GM19023 (cell line): Measurements from ENCODE around the gene KRTAP10-5.
"Not testable (repeated sequence)": the region's sequence is repeated elsewhere in the genome, so short reads cannot be mapped to it uniquely, and the experiment has no call there.

Experiments used
- ATAC-seq: cut with Tn5 transposase; IDR thresholded peaks from one replicate; pipeline ENCODE4 v1.9.1; 2021; ENCODE audit warnings: mild to moderate bottlenecking, moderate library complexity; ENCODE audit not compliant: unreplicated experiment

The KRTAP10-5 gene

GRCh38 chr21:44591801-44592130 is 11.4 kb upstream of the KRTAP10-5 start:
- ATAC-seq, result not testable (repeated sequence)

- not testable (repeated sequence) for ATAC-seq
Measured at GRCh38 chr21:44590897-44591800, 10.7 kb upstream of the KRTAP10-5 start.

GRCh38 chr21:44590311-44590721 is 9.9 kb upstream of the KRTAP10-5 start:
- ATAC-seq, result no peak

- ATAC-seq, result no peak
Measured at GRCh38 chr21:44589586-44590305, 9.3 kb upstream of the KRTAP10-5 start.

- ATAC-seq, result no peak
Measured at GRCh38 chr21:44589094-44589493, 8.7 kb upstream of the KRTAP10-5 start.

GRCh38 chr21:44585892-44586291 is 5.5 kb upstream of the KRTAP10-5 start:
- no peak for ATAC-seq

- ATAC-seq, result no peak
Measured at GRCh38 chr21:44583800-44584147, 3.4 kb upstream of the KRTAP10-5 start.

- ATAC-seq, result no peak
Measured at GRCh38 chr21:44583089-44583799, 2.8 kb upstream of the KRTAP10-5 start.

GRCh38 chr21:44582055-44582454 is 1.7 kb upstream of the KRTAP10-5 start:
- ATAC-seq, result no peak

GRCh38 chr21:44581158-44581557 is 754 bp upstream of the KRTAP10-5 start:
- no peak for ATAC-seq

GRCh38 chr21:44579833-44580144 is 615 bp downstream of the KRTAP10-5 start:
- no peak for ATAC-seq

- ATAC-seq, result no peak
Measured at GRCh38 chr21:44579056-44579832, 1.2 kb downstream of the KRTAP10-5 start.

- ATAC-seq, result no peak
Measured at GRCh38 chr21:44578371-44579055, 1.9 kb downstream of the KRTAP10-5 start.

GRCh38 chr21:44576025-44576420 is 4.4 kb downstream of the KRTAP10-5 start:
- ATAC-seq, result no peak

GRCh38 chr21:44575307-44576024 is 4.9 kb downstream of the KRTAP10-5 start:
- no peak for ATAC-seq

- ATAC-seq, result no peak
Measured at GRCh38 chr21:44574457-44575306, 5.7 kb downstream of the KRTAP10-5 start.

- not testable (repeated sequence) for ATAC-seq
Measured at GRCh38 chr21:44573630-44574456, 6.6 kb downstream of the KRTAP10-5 start, which contains the start of gene KRTAP10-4. Gene KRTAP10-4 (plus strand): TSS chr21:44573729. CDS start chr21:44573759, 30 bp downstream.
